GM20000 (cell line): ENCODE measurements around the gene ESPNL.

Experiments used
- DNase-seq: peaks from one replicate; pipeline ENCODE4 v3.0.0; 2012; ENCODE audit warnings: low spot score
- CTCF ChIP-seq: IDR thresholded peaks from 2 replicates; pipeline ENCODE4 v1.5.1; 2012; ENCODE audit warnings: mild to moderate bottlenecking, control low read depth; ENCODE audit errors: extremely low read depth, missing control alignments

Gene ESPNL

GRCh38 chr2:238126338-238126737 lies 26.2 kb downstream of the ESPNL start:
- no peak for DNase-seq
- no peak for TF ChIP-seq CTCF

- no peak for TF ChIP-seq CTCF
- no peak for DNase-seq
These were observed 26.6 kb downstream of the ESPNL start for GRCh38 chr2:238126775-238127164.

GRCh38 chr2:238127165-238128060 lies 27.3 kb downstream of the ESPNL start:
- peak; percentile 62 for DNase-seq
- TF ChIP-seq CTCF: no peak

GRCh38 chr2:238128061-238128440 lies 27.9 kb downstream of the ESPNL start:
- TF ChIP-seq CTCF: no peak
- no peak for DNase-seq

GRCh38 chr2:238128534-238129001 lies 28.4 kb downstream of the ESPNL start:
- no peak for DNase-seq
- TF ChIP-seq CTCF: no peak

- no peak for DNase-seq
- TF ChIP-seq CTCF: no peak
These were observed 29.2 kb downstream of the ESPNL start for GRCh38 chr2:238129166-238130010.

GRCh38 chr2:238130111-238130695 lies 30.1 kb downstream of the ESPNL start:
- TF ChIP-seq CTCF: no peak
- no peak for DNase-seq
